AG04450 (cell line): ENCODE measurements around the gene ZCCHC14. TPM values are rescaled to one million over a fixed set of nuclear protein-coding genes. Genes with fewer than 3 reads are reported as not detected.

Experiments
- CTCF ChIA-PET: fragments of 300-600, 350-600 bp; formaldehyde crosslinking; extraction: SDS; loops from one replicate; lab custom pipeline; 2022; ENCODE audit warnings: antibody characterized with exemption, inconsistent platforms; lab: Charles Lee
- POLR2A ChIA-PET: fragments of 350-600 bp; formaldehyde crosslinking; extraction: SDS; loops from one replicate; lab custom pipeline; 2021; ENCODE audit warnings: antibody characterized with exemption, inconsistent platforms; lab: Yijun Ruan, JAX
- DNase-seq: peaks from one replicate; pipeline ENCODE4 v3.0.0-alpha.2; 2011; ENCODE audit warnings: low read depth, low spot score
- H3K27ac ChIP-seq: one replicate; pipeline ENCODE4 v1.5.1; 2012; ENCODE audit warnings: low read depth, low read length, control low read depth
- H3K27me3 ChIP-seq: one replicate; pipeline ENCODE4 v1.6.0; 2012; ENCODE audit warnings: low read length; ENCODE audit not compliant: control insufficient read depth, insufficient read depth
- H3K4me3 ChIP-seq: 2 replicates; pipeline ENCODE4 v1.5.1; 2011; ENCODE audit warnings: mild to moderate bottlenecking, low read depth, low read length, control low read depth
- H3K9me3 ChIP-seq: 2 replicates; pipeline ENCODE4 v1.5.1; 2012; ENCODE audit warnings: low read length; ENCODE audit not compliant: control insufficient read depth, insufficient read depth
- polyA plus RNA-seq: library from polyadenylated mRNA; depleted of rRNA; stranded (reverse); fragments of >200 nt; gene quantifications from 2 replicates; pipeline ENCODE4 v1.2.3, GENCODE V29; 2011
- TF ChIP-seq, protein P1 (sequence below): IDR thresholded peaks from 2 replicates; pipeline ENCODE4 v1.5.1; 2011; ENCODE audit warnings: low read depth, low read length, control low read depth, inconsistent platforms

The ZCCHC14 gene
- polyA plus RNA-seq, 1 experiment, result 6.2 TPM

DNA sequence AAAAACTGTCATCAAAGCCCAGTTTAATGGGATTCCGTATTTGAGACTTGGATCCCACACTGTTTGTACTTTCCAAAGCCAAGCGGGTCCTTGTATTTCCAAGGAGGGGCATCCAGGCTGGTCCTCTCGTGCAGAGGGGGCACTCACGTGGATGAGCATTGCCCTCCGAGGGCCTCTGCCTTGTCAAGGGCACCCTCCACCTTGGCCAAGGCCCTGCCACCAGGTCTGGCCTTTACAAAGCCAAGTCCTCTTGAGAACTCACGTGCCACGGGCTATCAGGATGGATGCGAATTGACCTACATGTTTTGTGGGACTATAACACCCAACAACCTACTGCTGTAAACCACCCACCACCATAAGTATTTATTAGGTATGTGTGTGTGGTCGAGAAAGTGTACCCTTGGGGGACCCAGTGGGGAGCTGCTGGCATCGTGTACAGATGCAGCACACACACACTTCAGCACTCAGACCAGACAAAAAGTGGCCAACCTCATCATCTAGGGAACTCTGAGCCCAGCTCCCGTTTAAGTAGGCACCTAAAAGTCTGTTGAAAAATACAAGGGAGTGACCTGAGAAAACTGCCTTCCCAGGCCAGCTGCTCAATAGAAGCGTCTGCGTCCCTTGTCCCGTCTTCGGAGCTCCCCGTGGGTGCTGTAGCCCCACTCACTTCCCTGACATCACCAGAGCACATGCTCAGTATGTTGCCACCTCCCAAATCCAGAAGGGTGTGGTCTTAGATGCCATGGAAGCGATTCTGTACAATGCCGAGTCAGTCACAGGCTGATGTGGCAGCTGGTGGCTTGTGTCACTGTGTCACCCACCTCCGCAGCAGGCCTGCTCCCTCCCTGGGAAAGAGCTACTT, 87.8 kb downstream of the ZCCHC14 start:
- TF ChIP-seq, protein P1, sequence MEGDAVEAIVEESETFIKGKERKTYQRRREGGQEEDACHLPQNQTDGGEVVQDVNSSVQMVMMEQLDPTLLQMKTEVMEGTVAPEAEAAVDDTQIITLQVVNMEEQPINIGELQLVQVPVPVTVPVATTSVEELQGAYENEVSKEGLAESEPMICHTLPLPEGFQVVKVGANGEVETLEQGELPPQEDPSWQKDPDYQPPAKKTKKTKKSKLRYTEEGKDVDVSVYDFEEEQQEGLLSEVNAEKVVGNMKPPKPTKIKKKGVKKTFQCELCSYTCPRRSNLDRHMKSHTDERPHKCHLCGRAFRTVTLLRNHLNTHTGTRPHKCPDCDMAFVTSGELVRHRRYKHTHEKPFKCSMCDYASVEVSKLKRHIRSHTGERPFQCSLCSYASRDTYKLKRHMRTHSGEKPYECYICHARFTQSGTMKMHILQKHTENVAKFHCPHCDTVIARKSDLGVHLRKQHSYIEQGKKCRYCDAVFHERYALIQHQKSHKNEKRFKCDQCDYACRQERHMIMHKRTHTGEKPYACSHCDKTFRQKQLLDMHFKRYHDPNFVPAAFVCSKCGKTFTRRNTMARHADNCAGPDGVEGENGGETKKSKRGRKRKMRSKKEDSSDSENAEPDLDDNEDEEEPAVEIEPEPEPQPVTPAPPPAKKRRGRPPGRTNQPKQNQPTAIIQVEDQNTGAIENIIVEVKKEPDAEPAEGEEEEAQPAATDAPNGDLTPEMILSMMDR, result no peak
- no peak for DNase-seq
- Histone ChIP-seq H3K4me3 (no peak overlapping the region), H3K27me3 (no peaks in the 10 kb centered on the region), H3K9me3 (no peaks in the 10 kb centered on the region; the same call in 1 of the 2 replicates), H3K27ac (no peak overlapping the region)
- ChIA-PET CTCF (interaction anchor here (0.7 to 1.1 kb wide), 2 partner anchors 12 to 232 kb away, joined by 5 to 7 read pairs; no protein-coding TSS in a partner anchor), POLR2A (interaction anchor here (0.6 to 1.1 kb wide), 2 partner anchors 8 to 20 kb away, joined by 3 to 4 read pairs; no protein-coding TSS in a partner anchor)

- DNase-seq, result no peak
- H3K4me3 ChIP-seq, result no peak overlapping the region
- TF ChIP-seq, protein P1, result no peak
- no peak overlapping the region for H3K27ac ChIP-seq
- no peaks in the 10 kb centered on the region for H3K27me3 ChIP-seq
- no peaks in the 10 kb centered on the region for H3K9me3 ChIP-seq
- ChIA-PET CTCF (interaction anchor here (0.6 to 2.9 kb wide), 6 partner anchors 13 to 307 kb away, joined by 3 to 27 read pairs (median 4); no protein-coding TSS in a partner anchor), POLR2A (interaction anchor here (1.3 kb wide), 1 partner anchor 78 kb away, joined by 3 read pairs; the partner anchor contains the start of gene C16orf95)
Measured at GRCh38 chr16:87395181-87395842, 97.5 kb downstream of the ZCCHC14 start.

GRCh38 chr16:87393680-87394055, 99.2 kb downstream of the ZCCHC14 start:
- DNase-seq, result no peak
- Histone ChIP-seq H3K9me3 (no peaks in the 10 kb centered on the region), H3K4me3 (peak overlapping the region; percentile 70), H3K27ac (no peak overlapping the region), H3K27me3 (no peaks in the 10 kb centered on the region)
- TF ChIP-seq, protein P1, result no peak
- ChIA-PET POLR2A (interaction anchor here (0.7 to 1.9 kb wide), 2 partner anchors 10 to 77 kb away, joined by 3 to 13 read pairs; partner anchors contain the start of genes C16orf95 and FBXO31), CTCF (interaction anchor here (0.6 to 2.9 kb wide), 7 partner anchors 11 to 1318 kb away, joined by 3 to 27 read pairs (median 4); no protein-coding TSS in a partner anchor)

- no peak for DNase-seq
- TF ChIP-seq, protein P1, result peak; percentile 41
- ChIA-PET POLR2A (interaction anchor here (0.7 to 1.9 kb wide), 2 partner anchors 9 to 76 kb away, joined by 3 to 13 read pairs; partner anchors contain the start of genes C16orf95 and FBXO31), CTCF (interaction anchor here (0.6 to 2.9 kb wide), 5 partner anchors 243 to 547 kb away, joined by 3 to 27 read pairs (median 4); no protein-coding TSS in a partner anchor)
- peak overlapping the region; percentile 70 for H3K4me3 ChIP-seq
- peak overlapping the region; percentile 48 for H3K27ac ChIP-seq
- no peaks in the 10 kb centered on the region for H3K9me3 ChIP-seq
- H3K27me3 ChIP-seq, result no peaks in the 10 kb centered on the region
Measured at GRCh38 chr16:87392821-87393679, 99.8 kb downstream of the ZCCHC14 start.
